Tibial nerve (tissue), 4 donors: ENCODE data around the gene BMPR1A. TPM values are rescaled to one million over a fixed set of nuclear protein-coding genes. Genes with fewer than 3 reads are reported as not detected.
"Not testable (repeated sequence)": the region's sequence is repeated elsewhere in the genome, so short reads cannot be mapped to it uniquely, and the experiment has no call there.

Source experiments
- DNase-seq, 2 donors: peaks; one replicate each; pipeline ENCODE4 v3.0.0-alpha.2; 2019; ENCODE audit warnings: low spot score in 2 of 2
- H3K27ac ChIP-seq, 4 donors: fragments of 200-600 bp; sonication (generic) in 3 of 4; one replicate each; pipeline ENCODE4 v1.5.1; 2017 to 2019; ENCODE audit warnings: mild to moderate bottlenecking in 1 of 4
- H3K27me3 ChIP-seq, 2 donors: fragments of 200-600 bp; sonication (generic) in 1 of 2; one replicate each; pipeline versions ENCODE4 v1.5.1 to v1.6.0; 2017 to 2019
- H3K36me3 ChIP-seq, 3 donors: fragments of 200-600 bp; sonication (generic); one replicate each; pipeline ENCODE4 v1.5.1; 2018 to 2019
- H3K4me1 ChIP-seq, 4 donors: fragments of 200-600 bp; sonication (generic) in 3 of 4; one replicate each; pipeline ENCODE4 v1.5.1; 2017 to 2019
- H3K4me3 ChIP-seq, 4 donors: fragments of 200-600 bp; sonication (generic) in 3 of 4; one replicate each; pipeline ENCODE4 v1.5.1; 2017 to 2019; ENCODE audit warnings: mild to moderate bottlenecking in 1 of 4, moderate library complexity in 1 of 4
- H3K9me3 ChIP-seq, 4 donors: fragments of 200-600 bp; sonication (generic) in 3 of 4; one replicate each; pipeline ENCODE4 v1.5.1; 2017 to 2019
- CTCF ChIP-seq, 5 experiments: fragments of 200-600 bp in 3 of 5; fragments of 450-650 bp in 2 of 5; sonication (generic) in 3 of 5; IDR thresholded peaks; one replicate each; pipeline ENCODE4 v1.5.1; 2016 to 2019; ENCODE audit warnings: antibody characterized with exemption in 5 of 5, mild to moderate bottlenecking in 3 of 5, moderate library complexity in 2 of 5
- EP300 ChIP-seq, 2 donors: sonication (generic); formaldehyde crosslinking; IDR thresholded peaks; one replicate each; pipeline ENCODE4 v1.6.1; 2017; ENCODE audit warnings: antibody characterized with exemption in 2 of 2, mild to moderate bottlenecking in 1 of 2
- POLR2A ChIP-seq, 2 donors: fragments of 450-650 bp; IDR thresholded peaks; one replicate each; pipeline ENCODE4 v1.6.1; 2017; ENCODE audit warnings: antibody characterized with exemption in 2 of 2, mild to moderate bottlenecking in 2 of 2, moderate library complexity in 2 of 2
- WGBS, 2 donors: methylation state at CpG; one replicate each; pipeline ENCODE4 v1.1.5; 2018; 5-methylcytosine and 5-hydroxymethylcytosine counted together
- total RNA-seq, 4 donors: library from RNA; depleted of rRNA; stranded (reverse); fragments of >200 nt; gene quantifications; one replicate each; pipeline ENCODE4 v1.1.0, GENCODE V29; 2016

Gene BMPR1A
- total RNA-seq, 4 donors from 2014 or later, result 35.7 to 51.3 (median 42.8) TPM

- H3K4me3 ChIP-seq, result no peak overlapping the region
- H3K9me3 ChIP-seq, result no peaks in the 10 kb centered on the region
- H3K4me1 ChIP-seq, result peaks cover 0 to 2% (median 0%) of the 10 kb centered on the region in 4 donors
- no peak for TF ChIP-seq POLR2A (IDR thresholded peaks at IDR 0.05)
- TF ChIP-seq EP300 (IDR thresholded peaks at IDR 0.05), result no peak
- TF ChIP-seq CTCF (IDR thresholded peaks at IDR 0.05), result no peak
- no peaks in the 10 kb centered on the region for H3K27me3 ChIP-seq
- WGBS, 2 donors, result 88 to 89% methylated on average over 3 of the region's 3 CpGs
- peaks cover 0 to 31% (median 0%) of the 10 kb centered on the region in 3 donors for H3K36me3 ChIP-seq
- DNase-seq, result no peak
- no peak overlapping the region for H3K27ac ChIP-seq
Measured at GRCh38 chr10:86846088-86846487, 89.7 kb downstream of the BMPR1A start.

- DNase-seq, result no peak
- Histone ChIP-seq H3K4me3 (no peak overlapping the region), H3K4me1 (peaks cover 0 to 11% (median 0%) of the 10 kb centered on the region in 4 donors), H3K27ac (no peak overlapping the region), H3K27me3 (no peaks in the 10 kb centered on the region), H3K36me3 (peaks cover 0 to 19% (median 0%) of the 10 kb centered on the region in 3 donors), H3K9me3 (no peaks in the 10 kb centered on the region)
- TF ChIP-seq POLR2A (IDR thresholded peaks at IDR 0.05) (no peak), EP300 (IDR thresholded peaks at IDR 0.05) (no peak), CTCF (IDR thresholded peaks at IDR 0.05) (no peak)
Measured at GRCh38 chr10:86848747-86849146, 92.3 kb downstream of the BMPR1A start.

- H3K27ac ChIP-seq, result no peak overlapping the region
- H3K9me3 ChIP-seq, result no peaks in the 10 kb centered on the region
- no peak overlapping the region for H3K4me3 ChIP-seq
- peaks cover 0 to 11% (median 0%) of the 10 kb centered on the region in 4 donors for H3K4me1 ChIP-seq
- H3K36me3 ChIP-seq, result peaks cover 0 to 13% (median 0%) of the 10 kb centered on the region in 3 donors
- 80 to 88% methylated on average over 4 of the region's 4 CpGs for WGBS, 2 donors
- no peaks in the 10 kb centered on the region for H3K27me3 ChIP-seq
- TF ChIP-seq EP300 (IDR thresholded peaks at IDR 0.05) (no peak), POLR2A (IDR thresholded peaks at IDR 0.05) (no peak), CTCF (IDR thresholded peaks at IDR 0.05) (no peak)
- no peak for DNase-seq
Measured at GRCh38 chr10:86849181-86849894, 92.9 kb downstream of the BMPR1A start.

- H3K4me1 ChIP-seq, result peaks cover 0 to 11% (median 0%) of the 10 kb centered on the region in 4 donors
- DNase-seq, result no peak
- peaks cover 0 to 5% (median 0%) of the 10 kb centered on the region in 3 donors for H3K36me3 ChIP-seq
- TF ChIP-seq POLR2A (IDR thresholded peaks at IDR 0.05) (no peak), CTCF (IDR thresholded peaks at IDR 0.05) (no peak), EP300 (IDR thresholded peaks at IDR 0.05) (no peak)
- no peak overlapping the region for H3K27ac ChIP-seq
- H3K9me3 ChIP-seq, result no peaks in the 10 kb centered on the region
- WGBS, 2 donors, result 94 to 100% methylated on average over 1 of the region's 1 CpG
- H3K27me3 ChIP-seq, result no peaks in the 10 kb centered on the region
- H3K4me3 ChIP-seq, result no peak overlapping the region
Measured at GRCh38 chr10:86850481-86850880, 94.1 kb downstream of the BMPR1A start.

GRCh38 chr10:86851328-86852207 lies 95.1 kb downstream of the BMPR1A start:
- DNase-seq, result peak in 1 of 2 donors; percentile 48
- no peak overlapping the region for H3K4me3 ChIP-seq
- no peak overlapping the region for H3K27ac ChIP-seq
- peak in 1 of 2 donors; percentile 72 for TF ChIP-seq EP300 (IDR thresholded peaks at IDR 0.05)
- TF ChIP-seq CTCF (IDR thresholded peaks at IDR 0.05), result no peak
- TF ChIP-seq POLR2A (IDR thresholded peaks at IDR 0.05), result no peak
- H3K9me3 ChIP-seq, result no peaks in the 10 kb centered on the region
- no peaks in the 10 kb centered on the region for H3K36me3 ChIP-seq
- H3K27me3 ChIP-seq, result no peaks in the 10 kb centered on the region
- H3K4me1 ChIP-seq, result peaks cover 0 to 11% (median 0%) of the 10 kb centered on the region in 4 donors
- WGBS, 2 donors, result 75 to 82% methylated on average over 11 of the region's 11 CpGs

- not testable (repeated sequence) for H3K27ac ChIP-seq, H3K4me3 ChIP-seq, H3K27me3 ChIP-seq, H3K36me3 ChIP-seq, DNase-seq, H3K9me3 ChIP-seq
- WGBS, 2 donors, result 94% methylated on average over 12 of the region's 12 CpGs
- peaks cover 0 to 11% (median 0%) of the 10 kb centered on the region in 4 donors for H3K4me1 ChIP-seq
Measured at GRCh38 chr10:86853582-86853981, 97.2 kb downstream of the BMPR1A start.
